ENCODE results near the gene POLH. TPM values are rescaled to one million over a fixed set of nuclear protein-coding genes. Genes with fewer than 3 reads are reported as not detected.

Gene POLH
- total and polyA plus RNA-seq, 10 of the 15 experiments (the other 5 are each of a cell fraction or from before 2014, with no cell fraction given) = 5.5 to 33.6 (median 18.6) TPM

DNA sequence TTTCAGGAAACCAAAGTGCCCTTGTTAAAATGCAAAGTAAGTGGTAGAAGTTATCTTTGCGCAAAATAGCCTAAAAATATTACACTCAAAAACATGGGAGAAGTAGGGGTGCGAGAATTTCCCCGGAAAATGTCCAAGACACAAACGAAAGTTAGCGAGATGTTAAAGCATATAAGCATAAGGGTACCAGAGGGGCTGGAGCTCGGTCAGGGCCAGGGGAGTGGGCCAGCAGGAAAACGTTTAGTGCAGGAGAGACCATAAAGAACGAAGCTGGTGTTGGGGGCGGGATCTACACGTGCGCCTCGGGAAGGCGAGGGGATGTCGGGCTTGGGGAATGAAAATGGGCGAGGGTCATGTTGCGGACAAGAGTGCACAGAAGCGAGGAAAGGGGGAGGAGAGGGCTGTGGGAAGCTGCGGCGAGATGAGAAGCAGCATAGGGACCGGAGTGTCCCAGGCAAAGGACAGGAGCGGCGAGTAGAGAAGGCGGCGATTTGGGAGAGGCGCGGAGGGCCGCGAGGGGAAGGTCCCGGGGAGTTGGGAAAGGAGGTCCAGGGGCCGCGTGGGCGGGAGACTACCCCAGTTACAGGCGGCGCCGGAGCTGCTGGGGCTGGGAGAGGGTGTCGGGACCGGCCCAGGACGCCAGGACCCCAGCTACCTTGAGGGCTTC, 747 bp upstream of the POLH start (continued):
- TF ChIP-seq, protein P1, sequence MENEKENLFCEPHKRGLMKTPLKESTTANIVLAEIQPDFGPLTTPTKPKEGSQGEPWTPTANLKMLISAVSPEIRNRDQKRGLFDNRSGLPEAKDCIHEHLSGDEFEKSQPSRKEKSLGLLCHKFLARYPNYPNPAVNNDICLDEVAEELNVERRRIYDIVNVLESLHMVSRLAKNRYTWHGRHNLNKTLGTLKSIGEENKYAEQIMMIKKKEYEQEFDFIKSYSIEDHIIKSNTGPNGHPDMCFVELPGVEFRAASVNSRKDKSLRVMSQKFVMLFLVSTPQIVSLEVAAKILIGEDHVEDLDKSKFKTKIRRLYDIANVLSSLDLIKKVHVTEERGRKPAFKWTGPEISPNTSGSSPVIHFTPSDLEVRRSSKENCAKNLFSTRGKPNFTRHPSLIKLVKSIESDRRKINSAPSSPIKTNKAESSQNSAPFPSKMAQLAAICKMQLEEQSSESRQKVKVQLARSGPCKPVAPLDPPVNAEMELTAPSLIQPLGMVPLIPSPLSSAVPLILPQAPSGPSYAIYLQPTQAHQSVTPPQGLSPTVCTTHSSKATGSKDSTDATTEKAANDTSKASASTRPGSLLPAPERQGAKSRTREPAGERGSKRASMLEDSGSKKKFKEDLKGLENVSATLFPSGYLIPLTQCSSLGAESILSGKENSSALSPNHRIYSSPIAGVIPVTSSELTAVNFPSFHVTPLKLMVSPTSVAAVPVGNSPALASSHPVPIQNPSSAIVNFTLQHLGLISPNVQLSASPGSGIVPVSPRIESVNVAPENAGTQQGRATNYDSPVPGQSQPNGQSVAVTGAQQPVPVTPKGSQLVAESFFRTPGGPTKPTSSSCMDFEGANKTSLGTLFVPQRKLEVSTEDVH (IDR thresholded peaks at IDR 0.05; ENCODE audit: low read depth, partially characterized antibody) = no peak
- TF ChIP-seq DPF2 (IDR thresholded peaks at IDR 0.05) = no peak
- TF ChIP-seq, protein P2, sequence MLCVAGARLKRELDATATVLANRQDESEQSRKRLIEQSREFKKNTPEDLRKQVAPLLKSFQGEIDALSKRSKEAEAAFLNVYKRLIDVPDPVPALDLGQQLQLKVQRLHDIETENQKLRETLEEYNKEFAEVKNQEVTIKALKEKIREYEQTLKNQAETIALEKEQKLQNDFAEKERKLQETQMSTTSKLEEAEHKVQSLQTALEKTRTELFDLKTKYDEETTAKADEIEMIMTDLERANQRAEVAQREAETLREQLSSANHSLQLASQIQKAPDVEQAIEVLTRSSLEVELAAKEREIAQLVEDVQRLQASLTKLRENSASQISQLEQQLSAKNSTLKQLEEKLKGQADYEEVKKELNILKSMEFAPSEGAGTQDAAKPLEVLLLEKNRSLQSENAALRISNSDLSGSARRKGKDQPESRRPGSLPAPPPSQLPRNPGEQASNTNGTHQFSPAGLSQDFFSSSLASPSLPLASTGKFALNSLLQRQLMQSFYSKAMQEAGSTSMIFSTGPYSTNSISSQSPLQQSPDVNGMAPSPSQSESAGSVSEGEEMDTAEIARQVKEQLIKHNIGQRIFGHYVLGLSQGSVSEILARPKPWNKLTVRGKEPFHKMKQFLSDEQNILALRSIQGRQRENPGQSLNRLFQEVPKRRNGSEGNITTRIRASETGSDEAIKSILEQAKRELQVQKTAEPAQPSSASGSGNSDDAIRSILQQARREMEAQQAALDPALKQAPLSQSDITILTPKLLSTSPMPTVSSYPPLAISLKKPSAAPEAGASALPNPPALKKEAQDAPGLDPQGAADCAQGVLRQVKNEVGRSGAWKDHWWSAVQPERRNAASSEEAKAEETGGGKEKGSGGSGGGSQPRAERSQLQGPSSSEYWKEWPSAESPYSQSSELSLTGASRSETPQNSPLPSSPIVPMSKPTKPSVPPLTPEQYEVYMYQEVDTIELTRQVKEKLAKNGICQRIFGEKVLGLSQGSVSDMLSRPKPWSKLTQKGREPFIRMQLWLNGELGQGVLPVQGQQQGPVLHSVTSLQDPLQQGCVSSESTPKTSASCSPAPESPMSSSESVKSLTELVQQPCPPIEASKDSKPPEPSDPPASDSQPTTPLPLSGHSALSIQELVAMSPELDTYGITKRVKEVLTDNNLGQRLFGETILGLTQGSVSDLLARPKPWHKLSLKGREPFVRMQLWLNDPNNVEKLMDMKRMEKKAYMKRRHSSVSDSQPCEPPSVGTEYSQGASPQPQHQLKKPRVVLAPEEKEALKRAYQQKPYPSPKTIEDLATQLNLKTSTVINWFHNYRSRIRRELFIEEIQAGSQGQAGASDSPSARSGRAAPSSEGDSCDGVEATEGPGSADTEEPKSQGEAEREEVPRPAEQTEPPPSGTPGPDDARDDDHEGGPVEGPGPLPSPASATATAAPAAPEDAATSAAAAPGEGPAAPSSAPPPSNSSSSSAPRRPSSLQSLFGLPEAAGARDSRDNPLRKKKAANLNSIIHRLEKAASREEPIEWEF (IDR thresholded peaks at IDR 0.05; ENCODE audit: insufficient replicate concordance, low read depth, low read length) = no peak
- TF ChIP-seq EZH2 (IDR thresholded peaks at IDR 0.05; ENCODE audit: borderline replicate concordance, control insufficient read depth, low read depth, low read length) = no peak
- TF ChIP-seq, protein P3, sequence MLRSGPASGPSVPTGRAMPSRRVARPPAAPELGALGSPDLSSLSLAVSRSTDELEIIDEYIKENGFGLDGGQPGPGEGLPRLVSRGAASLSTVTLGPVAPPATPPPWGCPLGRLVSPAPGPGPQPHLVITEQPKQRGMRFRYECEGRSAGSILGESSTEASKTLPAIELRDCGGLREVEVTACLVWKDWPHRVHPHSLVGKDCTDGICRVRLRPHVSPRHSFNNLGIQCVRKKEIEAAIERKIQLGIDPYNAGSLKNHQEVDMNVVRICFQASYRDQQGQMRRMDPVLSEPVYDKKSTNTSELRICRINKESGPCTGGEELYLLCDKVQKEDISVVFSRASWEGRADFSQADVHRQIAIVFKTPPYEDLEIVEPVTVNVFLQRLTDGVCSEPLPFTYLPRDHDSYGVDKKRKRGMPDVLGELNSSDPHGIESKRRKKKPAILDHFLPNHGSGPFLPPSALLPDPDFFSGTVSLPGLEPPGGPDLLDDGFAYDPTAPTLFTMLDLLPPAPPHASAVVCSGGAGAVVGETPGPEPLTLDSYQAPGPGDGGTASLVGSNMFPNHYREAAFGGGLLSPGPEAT (IDR thresholded peaks at IDR 0.05; ENCODE audit: low read depth) = 0 out of 2 replicates have a peak, but pooled peaks have one; percentile 27
- no peak for TF ChIP-seq ZNF622 (IDR thresholded peaks at IDR 0.05)
- TF ChIP-seq PML (IDR thresholded peaks at IDR 0.05; ENCODE audit: low read length) = no peak
- 0 out of 2 replicates have a peak, but pooled peaks have one; percentile 55 for TF ChIP-seq NBN (IDR thresholded peaks at IDR 0.05)
- TF ChIP-seq, protein P4, sequence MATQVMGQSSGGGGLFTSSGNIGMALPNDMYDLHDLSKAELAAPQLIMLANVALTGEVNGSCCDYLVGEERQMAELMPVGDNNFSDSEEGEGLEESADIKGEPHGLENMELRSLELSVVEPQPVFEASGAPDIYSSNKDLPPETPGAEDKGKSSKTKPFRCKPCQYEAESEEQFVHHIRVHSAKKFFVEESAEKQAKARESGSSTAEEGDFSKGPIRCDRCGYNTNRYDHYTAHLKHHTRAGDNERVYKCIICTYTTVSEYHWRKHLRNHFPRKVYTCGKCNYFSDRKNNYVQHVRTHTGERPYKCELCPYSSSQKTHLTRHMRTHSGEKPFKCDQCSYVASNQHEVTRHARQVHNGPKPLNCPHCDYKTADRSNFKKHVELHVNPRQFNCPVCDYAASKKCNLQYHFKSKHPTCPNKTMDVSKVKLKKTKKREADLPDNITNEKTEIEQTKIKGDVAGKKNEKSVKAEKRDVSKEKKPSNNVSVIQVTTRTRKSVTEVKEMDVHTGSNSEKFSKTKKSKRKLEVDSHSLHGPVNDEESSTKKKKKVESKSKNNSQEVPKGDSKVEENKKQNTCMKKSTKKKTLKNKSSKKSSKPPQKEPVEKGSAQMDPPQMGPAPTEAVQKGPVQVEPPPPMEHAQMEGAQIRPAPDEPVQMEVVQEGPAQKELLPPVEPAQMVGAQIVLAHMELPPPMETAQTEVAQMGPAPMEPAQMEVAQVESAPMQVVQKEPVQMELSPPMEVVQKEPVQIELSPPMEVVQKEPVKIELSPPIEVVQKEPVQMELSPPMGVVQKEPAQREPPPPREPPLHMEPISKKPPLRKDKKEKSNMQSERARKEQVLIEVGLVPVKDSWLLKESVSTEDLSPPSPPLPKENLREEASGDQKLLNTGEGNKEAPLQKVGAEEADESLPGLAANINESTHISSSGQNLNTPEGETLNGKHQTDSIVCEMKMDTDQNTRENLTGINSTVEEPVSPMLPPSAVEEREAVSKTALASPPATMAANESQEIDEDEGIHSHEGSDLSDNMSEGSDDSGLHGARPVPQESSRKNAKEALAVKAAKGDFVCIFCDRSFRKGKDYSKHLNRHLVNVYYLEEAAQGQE (IDR thresholded peaks at IDR 0.05; ENCODE audit: low read depth, low read length) = no peak
- TF ChIP-seq SMAD5 (IDR thresholded peaks at IDR 0.05; ENCODE audit: low read depth) = no peak
- TF ChIP-seq, protein P5, sequence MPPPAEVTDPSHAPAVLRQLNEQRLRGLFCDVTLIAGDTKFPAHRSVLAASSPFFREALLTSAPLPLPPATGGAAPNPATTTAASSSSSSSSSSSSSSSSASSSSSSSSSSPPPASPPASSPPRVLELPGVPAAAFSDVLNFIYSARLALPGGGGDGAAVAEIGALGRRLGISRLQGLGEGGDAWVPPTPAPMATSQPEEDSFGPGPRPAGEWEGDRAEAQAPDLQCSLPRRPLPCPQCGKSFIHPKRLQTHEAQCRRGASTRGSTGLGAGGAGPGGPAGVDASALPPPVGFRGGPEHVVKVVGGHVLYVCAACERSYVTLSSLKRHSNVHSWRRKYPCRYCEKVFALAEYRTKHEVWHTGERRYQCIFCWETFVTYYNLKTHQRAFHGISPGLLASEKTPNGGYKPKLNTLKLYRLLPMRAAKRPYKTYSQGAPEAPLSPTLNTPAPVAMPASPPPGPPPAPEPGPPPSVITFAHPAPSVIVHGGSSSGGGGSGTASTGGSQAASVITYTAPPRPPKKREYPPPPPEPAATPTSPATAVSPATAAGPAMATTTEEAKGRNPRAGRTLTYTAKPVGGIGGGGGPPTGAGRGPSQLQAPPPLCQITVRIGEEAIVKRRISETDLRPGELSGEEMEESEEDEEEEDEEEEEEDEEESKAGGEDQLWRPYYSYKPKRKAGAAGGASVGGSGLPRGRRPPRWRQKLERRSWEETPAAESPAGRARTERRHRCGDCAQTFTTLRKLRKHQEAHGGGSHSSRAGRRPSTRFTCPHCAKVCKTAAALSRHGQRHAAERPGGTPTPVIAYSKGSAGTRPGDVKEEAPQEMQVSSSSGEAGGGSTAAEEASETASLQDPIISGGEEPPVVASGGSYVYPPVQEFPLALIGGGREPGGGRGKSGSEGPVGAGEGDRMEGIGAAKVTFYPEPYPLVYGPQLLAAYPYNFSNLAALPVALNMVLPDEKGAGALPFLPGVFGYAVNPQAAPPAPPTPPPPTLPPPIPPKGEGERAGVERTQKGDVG (CRISPR knock-in tag; IDR thresholded peaks at IDR 0.05) = no peak
